Dermis microvascular lymphatic vessel endothelial cell (primary cell): ENCODE measurements around the gene OXT. TPM values are rescaled to one million over a fixed set of nuclear protein-coding genes. Genes with fewer than 3 reads are reported as not detected.
"Not testable (repeated sequence)": the region's sequence is repeated elsewhere in the genome, so short reads cannot be mapped to it uniquely, and the experiment has no call there.

ENCODE experiments used
- DNase-seq, 2 donors: peaks; one replicate each; pipeline versions ENCODE4 v3.0.0 to v3.0.0-alpha.2; 2010; ENCODE audit warnings: low read depth in 2 of 2
- total RNA-seq: library from RNA; depleted of rRNA; stranded (reverse); fragments of >200 nt; gene quantifications from 2 replicates; pipeline ENCODE4 v1.2.1, GENCODE V29; 2014

The OXT gene
- total RNA-seq: not detected in 2 replicates

GRCh38 chr20:3071610-3072529 lies at the start of gene OXT:
Gene OXT (plus strand): TSS chr20:3071620. CDS start chr20:3071656, 36 bp downstream.
- peak in 1 of 2 donors; percentile 34 for DNase-seq

- no peak for DNase-seq
These were observed 49.6 kb upstream of the OXT start for GRCh38 chr20:3021777-3022176.

GRCh38 chr20:3022559-3023490 lies 48.6 kb upstream of the OXT start:
- DNase-seq: not testable (repeated sequence)

GRCh38 chr20:3027987-3028386 lies 43.4 kb upstream of the OXT start:
- DNase-seq: no peak

GRCh38 chr20:3031524-3032147 lies 39.8 kb upstream of the OXT start:
- DNase-seq: no peak

- DNase-seq: no peak
These were observed 38.8 kb upstream of the OXT start for GRCh38 chr20:3032624-3033023.

GRCh38 chr20:3037654-3038053 lies 33.8 kb upstream of the OXT start:
- DNase-seq: no peak

- no peak for DNase-seq
These were observed 33.0 kb upstream of the OXT start for GRCh38 chr20:3038454-3038853.

- no peak for DNase-seq
These were observed 32.0 kb upstream of the OXT start for GRCh38 chr20:3039426-3039825.

GRCh38 chr20:3040086-3040485 lies 31.3 kb upstream of the OXT start:
- DNase-seq: no peak

GRCh38 chr20:3041854-3042409 lies 29.5 kb upstream of the OXT start:
- peak in 1 of 2 donors; percentile 41 for DNase-seq

GRCh38 chr20:3042625-3043024 lies 28.8 kb upstream of the OXT start:
- DNase-seq: no peak

- DNase-seq: no peak
These were observed 28.1 kb upstream of the OXT start, which contains the start of gene GNRH2 for GRCh38 chr20:3043322-3043721. Gene GNRH2 (plus strand): TSS chr20:3043622. CDS start chr20:3044415, 793 bp downstream.

GRCh38 chr20:3044336-3044965 lies 27.0 kb upstream of the OXT start:
- no peak for DNase-seq

GRCh38 chr20:3045042-3045815 lies 26.2 kb upstream of the OXT start:
- DNase-seq: no peak

GRCh38 chr20:3045816-3046676 lies 25.4 kb upstream of the OXT start, which contains the start of gene MRPS26:
Gene MRPS26 (plus strand): TSS chr20:3046052. CDS start chr20:3046069, 17 bp downstream.
- peak; percentile 64 to 88 for DNase-seq

- peak in 1 of 2 donors; percentile 32 for DNase-seq
These were observed 24.6 kb upstream of the OXT start for GRCh38 chr20:3046677-3047462.
